NK-92 treated with Interleukin-12 subunit alpha and Interleukin-12 subunit beta, amount 100 ng/mL, for 24 hours (cell line): ENCODE measurements around the gene BZW2.
A peak's percentile ranks its signal among the peaks of the same experiment; 100 is the strongest.

Experiments
- DNase-seq: peaks from one replicate; lab custom pipeline; 2025; lab: John Stamatoyannopoulos, UW

The BZW2 gene

GRCh38 chr7:16645593-16646471, at the start of gene BZW2, which contains the start of gene ANKMY2:
BZW2 (plus strand) TSS chr7:16646181; CDS start chr7:16665444, 19,263 bp downstream.
ANKMY2 (minus strand) TSS chr7:16645754; CDS start chr7:16645573, 181 bp downstream.
- peak; percentile 84 for DNase-seq

GRCh38 chr7:16598015-16598414, 48.0 kb upstream of the BZW2 start:
- DNase-seq, result no peak

- no peak for DNase-seq
Measured at GRCh38 chr7:16599860-16600259, 46.1 kb upstream of the BZW2 start.

GRCh38 chr7:16603633-16604032, 42.3 kb upstream of the BZW2 start:
- no peak for DNase-seq

GRCh38 chr7:16604054-16604453, 41.9 kb upstream of the BZW2 start:
- no peak for DNase-seq

GRCh38 chr7:16606704-16607103, 39.3 kb upstream of the BZW2 start:
- no peak for DNase-seq

- no peak for DNase-seq
Measured at GRCh38 chr7:16609842-16610450, 36.0 kb upstream of the BZW2 start.

- DNase-seq, result no peak
Measured at GRCh38 chr7:16611711-16612110, 34.3 kb upstream of the BZW2 start.

GRCh38 chr7:16615228-16615627, 30.8 kb upstream of the BZW2 start:
- DNase-seq, result no peak

GRCh38 chr7:16616122-16616521, 29.9 kb upstream of the BZW2 start:
- no peak for DNase-seq

- no peak for DNase-seq
Measured at GRCh38 chr7:16616542-16616941, 29.4 kb upstream of the BZW2 start.

GRCh38 chr7:16619979-16620408, 26.0 kb upstream of the BZW2 start:
- DNase-seq, result no peak

GRCh38 chr7:16626388-16626787, 19.6 kb upstream of the BZW2 start:
- no peak for DNase-seq

GRCh38 chr7:16627236-16627635, 18.7 kb upstream of the BZW2 start:
- no peak for DNase-seq

GRCh38 chr7:16630654-16631053, 15.3 kb upstream of the BZW2 start:
- no peak for DNase-seq

GRCh38 chr7:16634271-16634738, 11.7 kb upstream of the BZW2 start:
- DNase-seq, result no peak

- no peak for DNase-seq
Measured at GRCh38 chr7:16636555-16637101, 9.4 kb upstream of the BZW2 start.

- DNase-seq, result no peak
Measured at GRCh38 chr7:16637379-16637778, 8.6 kb upstream of the BZW2 start.

GRCh38 chr7:16638282-16639280, 7.4 kb upstream of the BZW2 start:
- DNase-seq, result no peak

- DNase-seq, result no peak
Measured at GRCh38 chr7:16644157-16644556, 1.8 kb upstream of the BZW2 start.
